Suppressor macrophage treated with lipopolysaccharide for 1 hour (primary cell): ENCODE data around the gene TPGS1.
"Not testable (repeated sequence)": the region's sequence is repeated elsewhere in the genome, so short reads cannot be mapped to it uniquely, and the experiment has no call there.

ENCODE experiments used
- DNase-seq, 3 donors: peaks; one replicate each; pipeline ENCODE4 v3.0.0-alpha.2; 2020 to 2022

The TPGS1 gene

GRCh38 chr19:478236-478903, 28.9 kb upstream of the TPGS1 start:
- no peak for DNase-seq

GRCh38 chr19:478976-479375, 28.3 kb upstream of the TPGS1 start:
- DNase-seq: no peak

- peak; percentile 31 to 87 (median 76) for DNase-seq
These were observed 27.1 kb upstream of the TPGS1 start for GRCh38 chr19:480016-480855.

GRCh38 chr19:481100-481499, 26.2 kb upstream of the TPGS1 start:
- not testable (repeated sequence) for DNase-seq

DNA sequence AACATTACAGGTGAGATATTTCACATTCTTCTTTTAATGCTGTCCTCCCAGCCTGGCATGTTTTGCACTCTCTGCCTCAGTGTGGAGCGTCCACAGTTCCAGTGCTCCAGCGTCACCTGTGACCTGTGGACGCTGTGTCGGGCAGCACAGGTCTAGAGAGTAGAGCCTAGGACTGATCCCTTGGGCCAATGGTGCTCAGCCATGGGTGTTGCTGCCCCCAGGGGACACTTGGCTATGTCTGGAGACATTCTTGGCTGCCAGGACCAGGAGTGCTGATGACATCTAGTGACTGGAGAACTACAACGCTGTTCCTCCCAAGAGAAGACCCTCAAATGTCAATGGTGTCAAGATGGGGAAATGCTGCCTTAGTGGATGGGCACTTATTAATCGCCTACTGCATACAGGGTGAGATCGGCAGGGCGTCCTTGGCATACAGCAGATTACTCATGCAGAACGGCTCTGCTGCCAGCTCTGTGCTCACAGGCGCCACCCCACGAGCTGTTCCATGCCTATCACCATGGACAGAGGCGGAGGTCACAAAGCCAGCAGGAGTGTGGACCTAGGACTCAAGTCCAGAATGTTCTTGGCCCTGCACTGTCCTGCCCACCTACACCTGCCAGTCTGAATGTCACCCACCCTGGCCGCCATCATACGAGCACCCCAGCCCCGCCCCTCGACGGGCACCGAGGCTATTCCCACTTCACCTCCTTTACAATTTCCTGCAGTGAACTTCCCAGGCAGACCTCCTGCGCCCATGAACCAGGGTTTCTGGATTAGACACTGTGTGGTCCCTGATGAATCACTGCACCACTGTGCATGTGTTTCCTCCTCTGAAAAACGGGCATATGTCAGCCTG, 24.9 kb upstream of the TPGS1 start:
- no peak for DNase-seq

DNA sequence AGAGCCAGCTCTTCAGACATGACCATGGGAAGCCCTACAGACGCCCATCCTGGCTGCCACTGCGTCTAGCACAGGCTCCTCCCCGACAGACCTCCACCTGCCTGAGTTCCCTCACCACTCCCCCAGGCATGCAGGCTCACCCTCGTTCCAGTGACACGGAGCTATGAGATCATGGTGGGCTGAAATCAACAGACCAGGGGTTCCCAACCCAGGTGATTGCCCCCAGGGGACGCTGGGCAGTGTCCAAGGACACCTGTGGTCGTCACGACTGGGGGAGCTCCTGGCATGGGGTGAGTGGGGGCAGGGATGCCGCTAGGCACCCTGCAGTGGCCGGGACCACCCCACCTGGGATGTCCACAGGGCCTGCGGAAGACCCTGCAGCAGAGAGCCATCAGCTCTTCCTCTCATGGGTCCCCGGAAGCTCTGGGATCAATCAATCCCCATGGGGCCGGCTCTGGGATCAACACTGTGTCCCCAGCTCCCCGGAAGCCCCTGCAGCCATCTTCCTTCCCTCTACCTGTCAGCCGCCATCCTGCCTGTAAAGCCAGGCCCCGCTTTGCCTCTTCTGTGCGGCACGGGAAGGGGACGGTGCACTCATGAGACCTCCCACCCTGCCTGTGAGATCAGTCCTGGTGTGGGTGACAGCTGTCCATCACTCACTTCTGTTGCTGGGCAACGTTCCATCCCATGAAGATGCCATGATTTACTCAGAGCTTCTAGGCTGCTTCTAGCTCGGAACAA, 23.8 kb upstream of the TPGS1 start:
- DNase-seq: no peak

- DNase-seq: no peak
These were observed 22.8 kb upstream of the TPGS1 start for GRCh38 chr19:484494-484893.

DNA sequence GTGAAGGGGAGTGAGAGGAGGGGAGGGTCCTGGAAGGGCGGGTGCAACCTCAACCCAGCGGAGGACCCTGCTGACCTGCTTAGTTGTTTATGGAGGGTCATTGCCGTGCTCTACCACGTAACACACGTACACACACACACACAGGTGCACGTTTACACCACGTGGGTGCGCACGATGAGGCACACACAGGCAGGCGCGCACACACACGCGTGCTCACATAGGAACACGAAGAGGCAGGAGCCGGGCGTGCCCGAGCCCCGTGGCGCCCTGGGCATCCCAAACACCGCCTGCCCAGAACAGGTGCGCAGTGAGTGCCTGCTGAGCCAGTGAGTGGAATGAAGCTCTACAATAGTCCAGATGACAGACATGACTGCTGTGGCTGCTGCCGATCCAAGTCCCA, 22.2 kb upstream of the TPGS1 start:
- no peak for DNase-seq

GRCh38 chr19:485583-486236, 21.6 kb upstream of the TPGS1 start:
- DNase-seq: no peak

DNA sequence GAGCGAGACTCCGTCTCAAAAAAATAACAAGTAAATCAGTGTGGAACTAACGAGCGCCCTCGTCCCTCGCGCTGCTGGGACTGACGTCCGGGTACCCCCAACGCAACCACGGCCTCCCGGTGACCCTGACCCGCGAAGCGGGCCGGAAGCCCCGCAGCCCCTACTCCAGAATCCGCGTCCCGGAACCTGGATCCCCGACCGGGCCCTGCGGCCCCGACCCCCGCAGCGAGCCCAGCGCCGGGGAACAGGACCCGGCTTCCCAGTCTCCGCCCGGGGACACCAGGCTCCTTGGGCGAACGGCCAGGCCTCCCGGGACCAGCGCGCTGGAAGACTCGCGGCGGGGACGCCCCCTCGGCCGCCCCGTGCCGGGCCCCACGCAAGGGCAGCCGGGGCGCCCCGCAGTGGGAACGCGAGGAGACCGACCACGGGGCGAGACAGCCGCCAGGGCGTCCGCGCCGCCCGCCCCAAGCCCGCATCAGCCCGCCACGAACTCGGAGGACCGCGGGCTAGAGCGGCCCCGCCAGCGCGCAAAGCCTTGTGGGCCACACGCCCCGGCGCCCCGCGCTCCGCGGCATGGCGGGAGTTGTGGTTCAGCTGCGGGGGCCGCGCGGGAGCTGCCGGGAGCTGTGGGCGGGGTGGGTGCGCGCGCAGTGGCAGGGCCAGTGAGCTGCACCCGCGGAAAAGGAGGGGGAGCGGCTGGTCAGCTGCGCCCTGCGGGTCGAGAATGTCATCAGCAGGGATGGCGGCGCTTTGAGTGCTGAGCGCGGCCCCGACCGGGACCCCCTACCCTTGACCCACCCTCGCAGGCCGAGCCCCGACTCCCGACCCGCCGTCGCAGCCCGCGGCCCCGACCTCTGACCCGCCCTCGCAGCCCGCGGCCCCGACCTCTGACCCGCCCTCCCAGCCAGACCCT, 18.5 kb upstream of the TPGS1 start:
- peak; percentile 85 to 98 (median 98) for DNase-seq

DNA sequence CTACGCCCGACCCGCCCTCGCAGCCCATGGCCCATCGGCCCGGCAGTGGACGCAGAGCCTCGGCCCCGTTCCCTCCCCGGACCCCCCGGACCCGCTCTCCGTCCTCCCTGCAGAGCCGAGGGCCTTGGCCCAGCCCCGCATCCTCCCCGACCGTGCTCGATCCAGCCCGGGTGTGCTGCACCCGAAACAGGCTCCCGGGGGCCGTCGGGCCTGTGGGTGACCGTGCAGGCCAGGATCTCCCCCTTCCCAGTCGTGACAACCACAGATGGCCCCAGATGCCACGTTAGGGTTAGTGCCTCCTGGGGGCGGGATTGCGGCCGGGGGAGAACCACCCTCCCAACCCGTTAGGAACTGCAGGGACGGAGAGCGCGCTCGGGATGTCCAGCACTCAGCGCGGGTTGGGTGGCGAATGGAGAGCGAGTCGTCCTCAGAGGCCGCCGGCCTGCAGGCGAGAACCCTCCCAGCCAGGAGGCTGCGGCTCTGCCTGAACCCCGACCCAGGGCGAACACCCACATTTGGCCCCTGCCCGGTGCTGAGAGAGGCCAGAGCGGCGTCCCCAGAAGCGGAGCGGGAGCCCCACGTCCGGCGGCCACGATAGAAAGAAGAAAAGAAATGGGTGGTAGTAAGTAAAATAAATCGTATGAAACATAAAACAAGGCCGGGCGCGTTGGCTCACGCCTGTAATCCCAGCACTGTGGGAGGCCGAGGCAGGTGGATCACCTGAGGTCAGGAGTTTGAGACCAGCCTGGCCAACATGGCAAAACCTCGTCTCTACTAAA, 17.7 kb upstream of the TPGS1 start:
- peak in 2 of 3 donors; percentile 33 to 58 for DNase-seq

DNA sequence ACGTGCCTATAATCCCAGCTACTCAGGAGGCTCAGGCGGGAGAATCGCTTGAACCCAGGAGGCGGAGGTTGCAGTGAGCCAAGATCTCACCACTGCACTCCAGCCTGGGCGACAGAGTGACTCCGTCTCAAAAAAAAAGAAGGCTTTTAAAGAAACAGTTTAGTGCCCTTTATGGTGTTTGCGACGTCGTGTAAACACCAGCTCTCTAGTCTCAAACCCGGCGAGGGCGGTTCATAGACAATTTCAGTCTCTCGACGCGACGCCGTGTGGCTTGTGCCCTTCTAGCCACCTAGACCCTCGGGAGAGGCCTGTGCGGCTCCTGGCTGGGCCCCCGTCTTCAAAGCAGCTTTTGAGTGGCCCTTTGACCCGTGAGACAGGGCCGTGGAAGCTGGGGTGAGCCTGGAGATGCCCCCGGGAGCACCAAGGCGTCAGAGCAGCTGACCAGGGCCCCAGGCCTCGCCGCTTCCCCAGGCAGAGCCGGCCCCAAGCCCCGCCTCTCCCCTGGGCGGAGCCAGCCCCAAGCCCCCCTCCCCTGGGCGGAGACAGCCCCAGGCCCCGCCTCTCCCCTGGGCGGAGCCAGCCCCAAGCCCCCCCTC, 16.1 kb upstream of the TPGS1 start:
- DNase-seq: peak in 1 of 3 donors; percentile 45

DNA sequence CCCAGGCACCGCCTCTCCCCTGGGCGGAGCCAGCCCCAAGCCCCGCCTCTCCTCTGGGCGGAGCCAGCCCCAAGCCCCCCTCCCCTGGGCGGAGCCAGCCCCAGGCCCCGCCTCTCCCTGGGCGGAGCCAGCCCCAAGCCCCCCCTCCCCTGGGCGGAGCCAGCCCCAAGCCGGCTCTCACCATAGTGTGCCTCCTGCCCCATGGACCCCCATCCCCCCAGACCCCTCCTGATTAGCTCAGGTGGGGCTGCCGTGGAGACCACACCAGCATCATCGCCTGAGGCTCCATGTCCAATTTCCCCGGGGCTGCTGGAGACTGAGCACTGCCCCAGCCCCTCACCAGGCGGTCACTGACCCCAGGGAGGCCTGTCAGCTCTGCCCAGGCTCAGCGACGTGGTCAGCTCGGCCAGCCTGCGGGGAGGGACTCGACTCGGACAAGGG, 15.2 kb upstream of the TPGS1 start:
- peak in 1 of 3 donors; percentile 38 for DNase-seq

GRCh38 chr19:493391-494170, 13.7 kb upstream of the TPGS1 start:
- no peak for DNase-seq

DNA sequence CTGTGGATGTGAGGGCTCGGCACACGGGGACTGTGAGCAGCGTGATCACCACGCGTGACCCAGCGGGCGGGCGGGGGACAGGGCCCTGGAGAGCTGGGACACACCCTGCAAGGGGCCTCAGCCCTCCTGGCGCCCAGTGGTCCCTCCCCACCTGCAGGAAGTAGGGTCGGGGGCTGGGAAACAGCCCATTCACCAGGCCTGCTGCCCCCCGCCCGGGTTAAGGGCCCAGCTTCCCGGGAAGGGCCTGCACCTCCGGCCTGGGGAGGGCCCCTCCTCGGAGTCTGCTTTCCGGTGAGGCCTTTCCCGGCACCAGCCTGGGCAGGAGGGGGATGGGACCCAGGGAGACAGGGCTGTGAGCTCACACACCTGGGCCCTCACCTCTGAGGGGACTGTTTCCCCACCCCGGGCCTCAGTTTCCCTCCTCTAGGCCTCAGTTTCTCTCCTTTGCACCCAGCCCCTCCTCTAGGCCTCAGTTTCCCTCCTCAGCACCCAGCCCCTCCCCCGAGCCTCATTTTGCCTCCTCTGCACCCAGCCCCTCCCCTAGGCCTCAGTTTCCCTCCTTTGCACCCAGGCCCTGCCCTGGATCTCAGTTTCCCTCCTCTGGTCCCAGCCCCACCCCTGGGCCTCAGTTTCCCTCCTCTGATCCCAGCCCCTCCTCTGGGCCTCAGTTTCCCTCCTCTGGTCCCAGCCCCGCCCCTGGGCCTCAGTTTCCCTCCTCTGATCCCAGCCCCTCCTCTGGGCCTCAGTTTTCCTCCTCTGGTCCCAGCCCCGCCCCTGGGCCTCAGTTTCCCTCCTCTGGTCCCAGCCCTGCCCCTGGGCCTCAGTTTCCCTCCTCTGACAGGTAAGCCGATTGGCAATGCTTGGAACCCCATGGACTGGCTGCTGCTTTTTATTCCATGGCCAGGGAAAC, 12.9 kb upstream of the TPGS1 start:
- DNase-seq: no peak

- DNase-seq: no peak
These were observed 12.3 kb upstream of the TPGS1 start for GRCh38 chr19:495081-495401.

DNA sequence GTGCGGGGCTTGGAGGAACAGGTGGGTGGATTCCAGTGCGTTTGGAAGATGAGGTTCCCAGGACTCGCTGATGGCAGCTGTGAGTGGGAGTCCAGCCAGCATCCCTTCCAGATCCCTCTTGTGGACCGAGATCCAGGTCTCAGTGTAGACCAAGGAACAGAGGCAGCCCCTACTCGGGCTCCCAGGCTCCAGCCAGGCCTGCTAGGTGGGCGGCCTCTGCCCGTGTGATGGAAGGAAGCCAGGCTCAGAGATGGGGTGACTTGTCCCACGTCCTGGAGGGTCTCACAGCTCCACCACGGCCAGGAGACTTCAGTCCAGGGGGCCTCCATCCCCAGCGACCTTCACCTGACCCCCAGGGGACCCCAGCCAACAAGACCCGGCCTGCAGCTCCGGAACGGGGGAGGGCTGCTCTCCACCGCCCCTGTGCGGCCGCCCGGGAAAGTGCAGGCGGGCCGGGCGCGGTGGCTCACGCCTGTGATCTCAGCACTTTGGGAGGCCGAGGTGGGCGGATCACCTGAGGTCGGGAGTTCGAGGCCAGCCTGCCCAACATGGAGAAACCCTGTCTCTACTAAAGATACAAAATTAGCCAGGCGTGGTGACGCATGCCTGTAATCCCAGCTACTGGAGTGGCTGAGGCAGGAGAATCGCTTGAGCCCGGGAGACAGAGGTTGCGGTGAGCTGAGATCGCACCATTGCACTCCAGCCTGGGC, 11.7 kb upstream of the TPGS1 start:
- peak; percentile 34 to 63 (median 39) for DNase-seq
